Measurements from ENCODE around the gene OR5W2.
A peak's percentile ranks its signal among the peaks of the same experiment; 100 is the strongest.
"Not testable (repeated sequence)": the region's sequence is repeated elsewhere in the genome, so short reads cannot be mapped to it uniquely, and the experiment has no call there.

The OR5W2 gene

DNA sequence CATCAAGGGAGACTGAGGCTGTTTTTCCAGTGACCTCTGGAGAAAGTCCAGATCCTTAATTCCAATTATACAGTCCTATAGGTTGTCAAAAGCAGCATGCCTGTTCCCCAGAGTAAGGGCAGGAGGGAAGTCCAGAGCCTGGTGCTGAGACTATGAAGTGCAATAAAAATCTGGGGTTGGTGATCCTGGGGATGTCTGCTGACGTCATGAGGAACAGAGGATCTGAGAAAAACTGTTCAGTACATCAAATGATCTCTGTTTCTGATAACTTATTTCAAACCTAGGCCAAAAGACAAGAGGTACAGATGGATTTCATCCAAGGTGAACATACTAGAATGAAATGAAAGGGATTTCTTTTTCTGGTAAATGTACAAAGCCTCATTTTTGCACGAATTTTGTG, 12.1 kb downstream of the OR5W2 start:
- TF ChIP-seq, protein P1, sequence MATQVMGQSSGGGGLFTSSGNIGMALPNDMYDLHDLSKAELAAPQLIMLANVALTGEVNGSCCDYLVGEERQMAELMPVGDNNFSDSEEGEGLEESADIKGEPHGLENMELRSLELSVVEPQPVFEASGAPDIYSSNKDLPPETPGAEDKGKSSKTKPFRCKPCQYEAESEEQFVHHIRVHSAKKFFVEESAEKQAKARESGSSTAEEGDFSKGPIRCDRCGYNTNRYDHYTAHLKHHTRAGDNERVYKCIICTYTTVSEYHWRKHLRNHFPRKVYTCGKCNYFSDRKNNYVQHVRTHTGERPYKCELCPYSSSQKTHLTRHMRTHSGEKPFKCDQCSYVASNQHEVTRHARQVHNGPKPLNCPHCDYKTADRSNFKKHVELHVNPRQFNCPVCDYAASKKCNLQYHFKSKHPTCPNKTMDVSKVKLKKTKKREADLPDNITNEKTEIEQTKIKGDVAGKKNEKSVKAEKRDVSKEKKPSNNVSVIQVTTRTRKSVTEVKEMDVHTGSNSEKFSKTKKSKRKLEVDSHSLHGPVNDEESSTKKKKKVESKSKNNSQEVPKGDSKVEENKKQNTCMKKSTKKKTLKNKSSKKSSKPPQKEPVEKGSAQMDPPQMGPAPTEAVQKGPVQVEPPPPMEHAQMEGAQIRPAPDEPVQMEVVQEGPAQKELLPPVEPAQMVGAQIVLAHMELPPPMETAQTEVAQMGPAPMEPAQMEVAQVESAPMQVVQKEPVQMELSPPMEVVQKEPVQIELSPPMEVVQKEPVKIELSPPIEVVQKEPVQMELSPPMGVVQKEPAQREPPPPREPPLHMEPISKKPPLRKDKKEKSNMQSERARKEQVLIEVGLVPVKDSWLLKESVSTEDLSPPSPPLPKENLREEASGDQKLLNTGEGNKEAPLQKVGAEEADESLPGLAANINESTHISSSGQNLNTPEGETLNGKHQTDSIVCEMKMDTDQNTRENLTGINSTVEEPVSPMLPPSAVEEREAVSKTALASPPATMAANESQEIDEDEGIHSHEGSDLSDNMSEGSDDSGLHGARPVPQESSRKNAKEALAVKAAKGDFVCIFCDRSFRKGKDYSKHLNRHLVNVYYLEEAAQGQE (IDR thresholded peaks at IDR 0.05; ENCODE audit: low read depth): no peak
- TF ChIP-seq CREB1 (IDR thresholded peaks at IDR 0.05; ENCODE audit: low read depth) (no peak), RAD21 (IDR thresholded peaks at IDR 0.05; ENCODE audit: low read depth) (no peak)

DNA sequence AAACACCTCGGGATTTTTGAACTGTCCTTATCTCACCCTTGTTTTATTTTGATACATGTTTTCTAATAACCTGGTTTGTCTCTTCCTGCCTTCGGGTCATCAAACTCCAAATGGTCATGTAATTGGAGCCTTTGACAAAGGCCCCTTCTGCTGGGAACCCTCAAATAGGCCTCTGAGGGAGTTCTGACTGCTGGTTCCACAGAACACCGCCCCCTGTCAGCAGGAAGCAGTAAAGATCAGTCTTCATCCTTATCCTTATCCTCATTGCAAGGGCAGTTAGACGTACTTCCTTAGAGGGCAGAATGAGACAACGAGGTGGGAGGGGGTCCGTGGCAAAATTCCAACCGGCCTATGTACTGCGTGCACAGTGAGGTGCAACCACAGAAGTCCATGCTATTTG, 19.2 kb downstream of the OR5W2 start:
- TF ChIP-seq, protein P1 (IDR thresholded peaks at IDR 0.05; ENCODE audit: low read depth): no peak
- TF ChIP-seq RAD21 (IDR thresholded peaks at IDR 0.05; ENCODE audit: low read depth): no peak
- TF ChIP-seq TEAD4 (IDR thresholded peaks at IDR 0.05): no peak
- TF ChIP-seq, protein P2, sequence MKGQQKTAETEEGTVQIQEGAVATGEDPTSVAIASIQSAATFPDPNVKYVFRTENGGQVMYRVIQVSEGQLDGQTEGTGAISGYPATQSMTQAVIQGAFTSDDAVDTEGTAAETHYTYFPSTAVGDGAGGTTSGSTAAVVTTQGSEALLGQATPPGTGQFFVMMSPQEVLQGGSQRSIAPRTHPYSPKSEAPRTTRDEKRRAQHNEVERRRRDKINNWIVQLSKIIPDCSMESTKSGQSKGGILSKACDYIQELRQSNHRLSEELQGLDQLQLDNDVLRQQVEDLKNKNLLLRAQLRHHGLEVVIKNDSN (IDR thresholded peaks at IDR 0.05): no peak
- no peak for TF ChIP-seq ZBTB7A (IDR thresholded peaks at IDR 0.05; ENCODE audit: low read depth)

DNA sequence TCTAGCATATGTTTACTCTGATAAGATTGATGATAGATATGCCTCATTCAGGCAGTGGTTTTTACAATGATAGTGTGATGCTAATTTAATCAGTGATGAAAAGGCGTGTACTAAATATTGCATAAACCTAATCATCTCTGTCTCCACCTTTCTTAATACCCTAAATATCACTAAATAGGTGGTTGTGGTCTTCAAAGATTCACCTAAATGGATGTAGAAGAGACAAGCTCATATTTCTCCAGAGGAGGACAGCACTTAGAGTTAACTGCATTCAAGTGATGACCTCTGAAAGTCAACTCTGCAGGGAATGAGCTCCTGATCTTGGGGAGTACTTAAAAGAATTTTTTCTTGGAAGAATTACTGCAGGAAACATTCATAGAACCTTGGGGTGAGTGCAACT, 31.4 kb downstream of the OR5W2 start, which contains the start of gene TRIM51:
Gene TRIM51 (plus strand): TSS at position 301 of the 400 bp plus-strand sequence. CDS start 2,132 bp downstream, outside the sequence.
- TF ChIP-seq, protein P1 (IDR thresholded peaks at IDR 0.05; ENCODE audit: low read depth): not testable (repeated sequence)
- TF ChIP-seq CEBPB (IDR thresholded peaks at IDR 0.05): not testable (repeated sequence)
- TF ChIP-seq, protein P3, sequence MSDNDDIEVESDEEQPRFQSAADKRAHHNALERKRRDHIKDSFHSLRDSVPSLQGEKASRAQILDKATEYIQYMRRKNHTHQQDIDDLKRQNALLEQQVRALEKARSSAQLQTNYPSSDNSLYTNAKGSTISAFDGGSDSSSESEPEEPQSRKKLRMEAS (IDR thresholded peaks at IDR 0.05): not testable (repeated sequence)

DNA sequence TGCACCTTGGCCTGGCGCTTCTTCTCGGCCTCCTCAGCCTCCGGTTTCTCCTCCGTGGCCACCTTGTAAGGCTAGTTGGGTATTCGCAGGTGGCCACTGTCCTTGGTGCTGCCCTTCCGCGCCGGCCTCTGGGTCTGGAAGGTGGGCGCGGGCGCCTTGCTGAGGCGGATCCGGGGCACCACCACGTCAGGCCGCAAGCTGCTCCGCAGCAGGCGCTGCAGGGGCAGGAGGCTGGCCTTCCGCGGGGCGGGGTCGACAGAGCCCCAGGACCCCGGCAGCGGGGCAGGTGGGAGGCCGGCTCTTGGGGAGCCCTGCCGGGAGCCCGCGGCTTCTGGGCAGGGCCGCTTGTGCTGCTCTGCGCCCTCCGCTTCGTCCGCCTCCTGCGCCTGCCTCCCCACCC, 41.7 kb downstream of the OR5W2 start:
- TF ChIP-seq, protein P1 (IDR thresholded peaks at IDR 0.05; ENCODE audit: low read depth): peak; percentile 46; the same call in 1 of the 2 replicates

Data from Ishikawa (cell line).